ENCODE results near the gene RNF146.
"Not testable (repeated sequence)": the region's sequence is repeated elsewhere in the genome, so short reads cannot be mapped to it uniquely, and the experiment has no call there.

RNF146 gene

DNA sequence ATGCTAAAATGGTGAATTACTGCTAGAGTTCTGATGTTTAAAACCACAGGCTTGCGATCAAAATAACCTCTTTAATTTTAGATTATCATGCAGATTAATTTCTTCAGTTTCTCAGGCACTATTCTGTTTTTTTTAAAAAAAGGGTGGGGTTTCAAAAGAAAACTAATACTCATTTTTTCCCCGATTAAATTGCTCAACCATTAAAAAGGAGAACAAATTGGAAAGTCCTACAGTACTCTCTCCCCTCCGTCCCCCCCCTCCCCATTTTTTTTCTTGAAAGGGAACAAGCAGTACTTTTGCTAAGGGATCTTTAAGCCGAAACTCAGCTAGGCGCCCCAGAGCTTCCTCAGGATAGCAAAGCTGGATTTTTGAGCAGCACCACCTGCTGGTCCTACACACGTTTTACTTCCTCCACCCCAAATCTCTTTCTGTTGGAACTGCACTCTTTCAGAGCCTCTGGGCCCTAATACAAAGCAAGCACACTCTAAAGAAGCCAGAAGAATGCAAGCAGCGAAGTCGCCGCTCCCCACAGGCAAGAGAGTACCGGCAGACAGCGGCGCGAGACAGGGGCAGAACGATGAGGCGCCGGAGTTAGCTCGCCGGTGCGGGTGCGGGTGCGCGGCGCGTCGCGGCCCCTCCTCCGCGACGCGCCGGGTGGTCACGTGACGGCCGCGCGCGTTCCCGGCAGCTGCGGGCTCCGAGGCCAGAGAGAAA, at the start of gene RNF146:
Gene RNF146 (plus strand): TSS at position 687 of the 714 bp plus-strand sequence. CDS start 13,475 bp downstream, outside the sequence.
- DNase-seq, result peak; percentile 90
- in situ Hi-C loops (cut with MboI; ENCODE audit: low pct_unique_long_range_greater_than_20kb, low sequenced_read_pairs), result no loop called here

GRCh38 chr6:127219869-127220268, 46.8 kb upstream of the RNF146 start:
- DNase-seq, result no peak
- in situ Hi-C loops (cut with MboI; ENCODE audit: low pct_unique_long_range_greater_than_20kb, low sequenced_read_pairs), result no loop called here

DNA sequence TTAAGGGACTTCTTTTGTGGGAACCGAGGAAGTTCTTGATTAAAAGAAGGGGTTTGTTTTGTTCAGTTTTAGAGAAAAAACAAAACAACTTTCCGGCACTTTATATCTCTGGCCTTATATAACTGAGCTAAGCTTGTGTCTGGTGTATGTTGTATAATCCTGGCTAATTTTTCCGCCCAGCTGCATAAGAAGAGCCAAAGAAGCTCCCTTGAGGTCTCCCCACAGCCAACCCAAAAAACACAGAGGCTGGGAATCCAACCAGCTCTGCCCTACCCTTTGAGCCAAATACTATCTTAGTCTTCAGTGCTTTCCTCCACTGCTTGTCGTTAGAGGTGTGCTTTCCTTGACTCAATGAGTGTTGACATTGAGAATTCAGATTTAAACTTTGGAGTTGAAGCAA, 45.5 kb upstream of the RNF146 start:
- in situ Hi-C loops (cut with MboI; ENCODE audit: low pct_unique_long_range_greater_than_20kb, low sequenced_read_pairs), result no loop called here
- no peak for DNase-seq

- no peak for DNase-seq
- in situ Hi-C loops (cut with MboI; ENCODE audit: low pct_unique_long_range_greater_than_20kb, low sequenced_read_pairs), result no loop called here
These were observed 44.2 kb upstream of the RNF146 start for GRCh38 chr6:127222418-127222817.

GRCh38 chr6:127225497-127225896, 41.2 kb upstream of the RNF146 start:
- no peak for DNase-seq
- in situ Hi-C loops (cut with MboI; ENCODE audit: low pct_unique_long_range_greater_than_20kb, low sequenced_read_pairs), result no loop called here

- in situ Hi-C loops (cut with MboI; ENCODE audit: low pct_unique_long_range_greater_than_20kb, low sequenced_read_pairs); DNase-seq: not testable (repeated sequence)
These were observed 32.8 kb upstream of the RNF146 start for GRCh38 chr6:127233819-127234218.

GRCh38 chr6:127243501-127243900, 23.2 kb upstream of the RNF146 start:
- in situ Hi-C loops (cut with MboI; ENCODE audit: low pct_unique_long_range_greater_than_20kb, low sequenced_read_pairs), result no loop called here
- no peak for DNase-seq

GRCh38 chr6:127247114-127248096, 19.3 kb upstream of the RNF146 start:
- DNase-seq, result no peak
- in situ Hi-C loops (cut with MboI; ENCODE audit: low pct_unique_long_range_greater_than_20kb, low sequenced_read_pairs), result no loop called here

- DNase-seq, result no peak
- in situ Hi-C loops (cut with MboI; ENCODE audit: low pct_unique_long_range_greater_than_20kb, low sequenced_read_pairs), result no loop called here
These were observed 17.0 kb upstream of the RNF146 start for GRCh38 chr6:127249621-127250020.

DNA sequence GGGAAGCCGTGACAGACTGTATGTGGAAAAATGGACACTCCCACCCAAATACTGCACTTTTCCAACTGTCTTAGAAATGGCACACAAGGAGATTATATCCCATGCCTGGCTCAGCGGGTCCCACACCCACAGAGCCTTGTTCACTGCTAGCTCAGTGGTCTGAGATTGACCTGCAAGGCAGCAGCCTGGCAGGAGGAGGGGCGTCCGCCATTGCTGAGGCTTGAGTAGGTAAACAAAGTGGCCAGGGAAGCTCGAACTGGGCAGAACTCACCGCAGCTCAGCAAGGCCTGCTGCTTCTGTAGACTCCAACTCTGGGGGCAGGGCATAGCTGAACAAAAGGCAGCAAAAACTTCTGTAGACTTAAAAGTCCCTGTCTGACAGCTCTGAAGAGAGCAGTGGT, 11.4 kb upstream of the RNF146 start:
- in situ Hi-C loops (cut with MboI; ENCODE audit: low pct_unique_long_range_greater_than_20kb, low sequenced_read_pairs), result no loop called here

DNA sequence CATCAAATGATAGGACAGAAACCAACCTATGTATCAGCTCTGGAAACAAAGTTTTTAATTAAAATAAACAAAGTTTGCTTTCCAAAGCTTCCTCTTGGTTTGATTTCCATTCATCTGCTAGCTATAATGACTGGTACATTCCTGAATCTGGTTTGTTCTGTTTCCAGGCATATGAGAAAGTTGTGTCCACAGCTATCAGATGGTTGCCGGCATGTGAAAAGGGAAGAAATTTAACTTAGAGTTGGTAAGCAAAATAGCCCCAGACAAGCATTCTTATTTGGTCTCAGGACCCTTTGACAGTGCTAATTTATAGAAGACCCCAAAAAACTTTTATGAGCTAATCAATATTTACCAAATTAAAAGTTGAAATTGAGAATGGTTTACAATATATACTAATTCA, 3.8 kb upstream of the RNF146 start:
- no peak for DNase-seq
- in situ Hi-C loops (cut with MboI; ENCODE audit: low pct_unique_long_range_greater_than_20kb, low sequenced_read_pairs), result no loop called here

More for the DNA sequence above, 11.4 kb upstream of the RNF146 start:
- DNase-seq, result no peak

GRCh38 chr6:127263481-127263880, 3.2 kb upstream of the RNF146 start:
- in situ Hi-C loops (cut with MboI; ENCODE audit: low pct_unique_long_range_greater_than_20kb, low sequenced_read_pairs), result no loop called here
- DNase-seq, result no peak

- in situ Hi-C loops (cut with MboI; ENCODE audit: low pct_unique_long_range_greater_than_20kb, low sequenced_read_pairs), result no loop called here
- DNase-seq, result peak; percentile 70
These were observed 405 bp downstream of the RNF146 start for GRCh38 chr6:127266892-127267645.

GRCh38 chr6:127267646-127268625, 1.3 kb downstream of the RNF146 start:
- in situ Hi-C loops (cut with MboI; ENCODE audit: low pct_unique_long_range_greater_than_20kb, low sequenced_read_pairs), result no loop called here
- DNase-seq, result peak; percentile 27

- DNase-seq, result no peak
- in situ Hi-C loops (cut with MboI; ENCODE audit: low pct_unique_long_range_greater_than_20kb, low sequenced_read_pairs), result no loop called here
These were observed 5.9 kb downstream of the RNF146 start for GRCh38 chr6:127272576-127272975.

DNA sequence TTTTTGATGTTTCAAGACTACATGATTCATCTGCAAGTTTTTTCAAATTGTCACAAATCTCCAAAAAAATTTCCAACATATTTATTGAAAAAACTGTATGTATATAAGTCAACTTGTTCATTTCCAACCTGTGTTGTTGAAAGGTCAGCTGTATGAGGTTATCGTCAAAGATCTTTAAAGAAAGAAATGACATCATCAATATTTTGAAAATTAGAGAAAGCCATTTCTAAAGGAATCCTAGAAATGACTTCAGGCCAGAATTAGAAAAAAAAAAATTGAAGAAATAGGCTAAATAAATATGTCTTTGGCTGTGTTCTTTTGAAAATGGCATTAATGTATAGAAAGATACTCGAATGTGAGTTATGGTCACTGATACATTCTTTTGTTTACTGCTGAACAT, 6.8 kb downstream of the RNF146 start:
- no peak for DNase-seq
- in situ Hi-C loops (cut with MboI; ENCODE audit: low pct_unique_long_range_greater_than_20kb, low sequenced_read_pairs), result no loop called here

GRCh38 chr6:127276331-127276730, 9.7 kb downstream of the RNF146 start:
- DNase-seq, result no peak
- in situ Hi-C loops (cut with MboI; ENCODE audit: low pct_unique_long_range_greater_than_20kb, low sequenced_read_pairs), result no loop called here

All from KBM-7 (cell line).